Activated CD4-positive, CD25-positive, alpha-beta regulatory T cell treated with anti-CD3 and anti-CD28 coated beads, Interleukin-2, amount 50 U/mL, for 24 hours (primary cell): ENCODE results near the gene TBX5.

Experiments
- ATAC-seq, 2 donors: fragments of 150-1000 bp; cut with Tn5 transposase; one replicate each; pipeline ENCODE4 v1.10.0; 2021; ENCODE audit warnings: mild to moderate bottlenecking in 1 of 2, moderate library complexity in 1 of 2

TBX5 gene

GRCh38 chr12:114316076-114316475, 89.9 kb downstream of the TBX5 start:
- no peak for ATAC-seq

DNA sequence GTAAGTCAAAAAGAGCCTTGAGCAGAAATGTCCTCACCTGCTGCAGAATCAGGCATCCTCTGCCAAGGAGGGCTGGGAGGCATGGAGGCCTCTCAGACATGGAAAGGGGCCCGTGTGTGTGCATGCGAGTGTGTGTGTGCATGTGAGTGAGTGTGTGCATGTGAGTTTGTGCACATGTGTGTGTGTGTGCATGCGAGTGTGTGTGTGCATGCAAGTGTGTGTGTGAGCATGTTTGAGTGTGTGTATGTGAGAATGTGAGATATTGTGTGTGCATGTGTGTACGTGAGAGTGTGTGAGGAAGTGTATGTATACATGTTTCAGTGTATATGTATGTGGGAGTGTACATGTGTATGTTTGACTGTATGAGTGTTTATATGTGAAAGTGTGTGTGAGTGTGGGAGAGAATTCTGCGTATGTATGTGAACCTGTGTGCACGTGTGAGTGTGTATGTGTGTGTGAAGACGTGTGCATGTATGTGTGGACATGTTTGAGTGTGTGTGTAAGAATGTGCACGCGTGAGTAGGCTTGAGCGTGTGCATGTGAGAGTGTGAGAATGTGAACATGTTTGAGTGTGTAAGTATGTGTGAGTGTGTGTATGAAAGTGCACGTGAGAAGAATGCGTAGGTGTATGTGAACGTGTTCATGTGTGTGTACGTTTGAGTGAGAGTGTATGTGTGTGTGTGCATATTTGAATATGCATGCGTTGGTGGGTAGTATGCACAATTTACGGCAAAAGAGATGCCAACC, 90.8 kb downstream of the TBX5 start:
- no peak for ATAC-seq

GRCh38 chr12:114314403-114314802, 91.5 kb downstream of the TBX5 start:
- no peak for ATAC-seq

DNA sequence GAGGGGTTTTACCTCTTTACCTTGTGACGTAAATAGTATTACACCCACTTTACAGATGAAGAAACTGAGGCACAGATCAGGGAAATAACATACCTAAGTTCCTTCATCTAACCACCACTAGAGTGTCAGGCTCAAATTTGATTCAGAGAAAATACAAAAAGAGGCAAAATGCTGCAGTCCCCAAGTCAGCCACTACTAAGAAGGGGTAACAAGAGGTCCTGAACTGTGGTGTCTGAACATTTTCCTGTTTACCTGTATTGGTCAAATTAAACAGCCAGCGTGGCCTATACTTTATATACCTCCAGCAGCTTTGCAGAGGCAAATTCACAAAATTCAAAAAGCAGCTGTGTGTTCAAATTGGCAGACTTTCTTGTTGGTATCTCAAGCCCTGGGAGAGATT, 92.0 kb downstream of the TBX5 start:
- no peak for ATAC-seq

DNA sequence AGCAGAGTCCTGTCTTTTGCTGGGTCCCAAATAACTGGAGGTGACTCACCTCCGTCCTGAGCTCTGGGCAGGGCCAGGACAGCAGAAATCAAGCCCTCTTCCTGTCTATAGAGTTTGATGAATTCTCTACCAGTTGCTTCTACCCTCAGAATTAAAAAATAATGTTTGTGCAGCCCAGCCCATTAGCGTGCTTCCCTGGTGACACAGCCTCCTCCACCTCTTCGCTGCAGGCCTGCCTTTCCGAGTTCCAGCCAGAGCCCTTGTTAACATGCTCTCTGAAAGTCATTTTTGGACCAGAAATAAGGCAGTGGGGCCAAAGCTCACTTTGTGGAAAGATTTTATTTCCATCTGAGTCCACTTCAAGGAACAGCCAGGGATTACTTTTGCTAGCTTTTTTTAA, 94.0 kb downstream of the TBX5 start:
- no peak for ATAC-seq

GRCh38 chr12:114306646-114307045, 99.3 kb downstream of the TBX5 start:
- ATAC-seq = no peak

GRCh38 chr12:114305446-114305845, 100.5 kb downstream of the TBX5 start:
- ATAC-seq = no peak
